ENCODE measurements around the gene LHFPL6.

Gene LHFPL6

GRCh38 chr13:39556866-39557265 is 46.1 kb downstream of the LHFPL6 start:
- no peak for DNase-seq (ENCODE audit: low read depth in 2 of 2)

- DNase-seq (ENCODE audit: low read depth in 2 of 2): no peak
Measured at GRCh38 chr13:39554371-39554770, 48.6 kb downstream of the LHFPL6 start.

- no peak for DNase-seq (ENCODE audit: low read depth in 2 of 2)
Measured at GRCh38 chr13:39552246-39552645, 50.7 kb downstream of the LHFPL6 start.

DNA sequence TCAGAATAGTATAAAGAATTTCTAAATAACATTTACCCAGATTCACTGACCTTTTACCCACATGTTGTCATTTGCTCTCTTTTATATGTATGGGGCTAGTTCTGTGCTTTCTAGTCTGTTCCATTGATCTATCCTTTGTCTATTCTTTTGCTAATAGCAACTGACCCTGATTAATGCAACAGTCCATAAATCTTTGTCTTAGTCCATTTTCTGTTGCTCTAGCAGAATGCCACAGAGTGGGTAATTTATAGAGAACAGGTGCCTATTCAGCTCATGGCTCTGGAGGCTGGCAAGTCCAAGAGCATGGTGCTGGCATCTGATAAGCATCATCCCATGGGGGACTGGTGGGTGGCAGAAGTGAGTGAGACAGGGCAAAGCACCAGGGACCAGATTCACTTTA is 52.1 kb downstream of the LHFPL6 start:
- DNase-seq (ENCODE audit: low read depth in 2 of 2): no peak

GRCh38 chr13:39547108-39547507 is 55.9 kb downstream of the LHFPL6 start:
- no peak for DNase-seq (ENCODE audit: low read depth in 2 of 2)

- no peak for DNase-seq (ENCODE audit: low read depth in 2 of 2)
Measured at GRCh38 chr13:39542361-39542760, 60.6 kb downstream of the LHFPL6 start.

- DNase-seq (ENCODE audit: low read depth in 2 of 2): no peak
Measured at GRCh38 chr13:39540929-39541605, 61.9 kb downstream of the LHFPL6 start.

DNA sequence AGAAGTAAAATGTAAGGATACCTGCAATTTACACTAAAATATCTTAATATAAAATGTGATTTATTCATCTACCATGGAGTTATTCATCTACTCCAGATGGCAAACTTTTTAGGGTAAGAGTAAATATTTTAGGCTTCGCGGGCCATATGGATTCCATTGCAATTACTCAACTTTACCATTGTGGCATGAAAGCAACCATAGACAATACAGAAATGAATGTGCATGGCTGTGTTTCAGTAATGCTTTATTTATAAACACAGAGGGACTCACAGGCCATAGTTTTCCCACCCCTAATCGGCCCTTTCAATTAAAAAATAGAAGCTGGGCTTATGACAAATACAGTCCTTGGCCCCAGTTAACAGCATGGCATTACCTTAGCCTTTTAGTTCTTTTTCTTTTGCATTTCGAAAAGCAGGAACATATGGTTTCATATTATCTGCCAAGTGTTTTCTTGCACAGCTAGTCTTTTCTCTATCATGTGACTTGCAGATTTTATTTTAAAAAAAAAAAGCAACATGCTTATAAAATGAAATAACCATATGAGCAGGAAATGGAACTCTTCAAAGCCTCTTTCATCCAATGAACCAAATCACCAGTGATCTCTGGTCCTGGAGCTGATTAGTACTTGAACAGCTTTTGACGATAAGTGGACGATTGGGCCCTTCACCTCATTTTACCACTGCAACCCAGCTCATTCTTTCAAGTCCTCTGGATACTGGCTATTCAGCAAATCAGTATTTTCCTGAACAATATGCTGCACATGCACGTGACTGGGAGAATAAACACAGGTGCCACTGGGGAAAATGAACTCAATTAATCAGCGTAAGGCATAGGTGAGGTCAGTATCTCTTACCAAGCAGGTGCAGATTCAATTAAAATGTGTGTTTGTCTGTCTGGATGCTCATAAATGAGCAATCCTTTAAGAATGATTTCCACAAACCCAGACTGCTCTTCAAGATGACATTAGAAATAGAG is 63.9 kb downstream of the LHFPL6 start:
- no peak for DNase-seq (ENCODE audit: low read depth in 2 of 2)

DNA sequence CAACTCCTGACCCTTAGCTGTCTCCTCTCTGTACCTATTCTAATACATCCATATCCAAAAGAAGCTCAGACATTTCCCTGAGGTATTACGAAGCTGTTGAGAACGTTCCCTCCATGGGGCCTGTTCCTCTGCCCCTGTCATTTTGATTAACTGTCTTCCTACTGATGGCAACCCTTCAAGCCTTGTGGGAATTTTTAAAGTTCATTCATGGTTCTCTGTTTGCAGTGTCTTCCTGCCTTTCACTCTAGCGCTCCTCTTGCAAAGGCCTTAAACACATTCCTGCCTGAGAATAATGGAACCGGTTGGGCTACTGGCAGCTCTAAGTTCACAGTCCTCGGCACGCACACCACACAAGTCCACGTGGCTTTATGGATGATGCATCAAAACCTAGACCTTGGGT is 66.1 kb downstream of the LHFPL6 start:
- no peak for DNase-seq (ENCODE audit: low read depth in 2 of 2)

DNA sequence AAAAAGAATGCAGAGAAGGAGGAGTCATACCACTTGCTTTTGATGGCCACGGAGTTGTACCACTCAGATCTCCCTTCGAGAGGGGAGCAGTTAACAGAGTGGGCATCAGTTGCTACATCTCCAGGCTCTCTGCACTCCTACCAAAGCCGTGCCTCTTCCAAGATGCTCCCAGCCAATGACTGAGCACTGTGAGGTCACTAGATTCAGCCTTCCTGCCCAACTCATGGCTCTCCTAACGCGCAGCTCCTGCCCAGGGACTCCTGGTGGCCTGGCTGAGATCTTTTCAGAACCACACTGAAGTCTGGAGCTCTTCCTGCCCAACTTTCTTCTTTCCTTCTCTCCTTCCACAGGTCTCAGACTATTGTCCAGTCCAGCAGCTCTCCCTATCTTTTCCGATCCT is 66.7 kb downstream of the LHFPL6 start:
- no peak for DNase-seq (ENCODE audit: low read depth in 2 of 2)

- no peak for DNase-seq (ENCODE audit: low read depth in 2 of 2)
Measured at GRCh38 chr13:39533651-39534150, 69.3 kb downstream of the LHFPL6 start.

DNA sequence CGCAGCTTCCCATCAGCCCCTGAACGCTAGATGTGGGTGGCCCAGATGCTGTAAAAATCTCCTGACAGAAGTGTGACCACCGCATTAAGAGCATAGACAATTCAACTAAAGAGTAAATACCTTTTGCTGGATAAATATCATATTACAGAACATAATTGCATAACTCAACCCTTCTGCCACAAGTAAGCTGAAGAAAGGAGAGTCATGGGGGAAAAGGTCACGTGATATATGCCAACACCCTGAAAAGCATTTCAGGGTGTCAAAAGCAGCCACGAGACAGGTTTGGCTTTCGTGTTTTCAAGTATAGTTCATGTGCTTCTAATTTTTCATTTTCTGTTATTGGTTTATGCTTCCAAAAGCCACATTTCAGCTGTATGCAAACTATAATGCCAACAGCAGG is 71.3 kb downstream of the LHFPL6 start:
- DNase-seq (ENCODE audit: low read depth in 2 of 2): no peak

DNA sequence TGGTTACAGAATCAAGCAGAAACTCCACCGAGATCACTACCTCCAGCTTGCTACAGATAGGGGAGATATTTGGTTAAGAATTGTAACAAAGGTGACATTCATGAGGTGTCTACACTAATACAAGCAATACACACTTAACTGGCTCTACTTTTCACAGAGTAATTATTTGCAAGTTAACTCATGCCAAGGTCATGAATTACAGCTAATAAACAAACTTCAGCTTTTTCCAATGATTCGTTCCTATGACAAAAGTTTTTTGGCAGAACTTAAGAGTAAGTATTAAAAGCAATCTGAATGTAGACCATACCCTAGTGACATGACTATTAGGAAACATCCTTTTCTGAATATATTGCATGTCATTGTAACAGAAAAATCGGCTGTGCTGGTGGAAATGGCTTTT is 72.1 kb downstream of the LHFPL6 start:
- DNase-seq (ENCODE audit: low read depth in 2 of 2): no peak

GRCh38 chr13:39528661-39528980 is 74.4 kb downstream of the LHFPL6 start:
- no peak for DNase-seq (ENCODE audit: low read depth in 2 of 2)

DNA sequence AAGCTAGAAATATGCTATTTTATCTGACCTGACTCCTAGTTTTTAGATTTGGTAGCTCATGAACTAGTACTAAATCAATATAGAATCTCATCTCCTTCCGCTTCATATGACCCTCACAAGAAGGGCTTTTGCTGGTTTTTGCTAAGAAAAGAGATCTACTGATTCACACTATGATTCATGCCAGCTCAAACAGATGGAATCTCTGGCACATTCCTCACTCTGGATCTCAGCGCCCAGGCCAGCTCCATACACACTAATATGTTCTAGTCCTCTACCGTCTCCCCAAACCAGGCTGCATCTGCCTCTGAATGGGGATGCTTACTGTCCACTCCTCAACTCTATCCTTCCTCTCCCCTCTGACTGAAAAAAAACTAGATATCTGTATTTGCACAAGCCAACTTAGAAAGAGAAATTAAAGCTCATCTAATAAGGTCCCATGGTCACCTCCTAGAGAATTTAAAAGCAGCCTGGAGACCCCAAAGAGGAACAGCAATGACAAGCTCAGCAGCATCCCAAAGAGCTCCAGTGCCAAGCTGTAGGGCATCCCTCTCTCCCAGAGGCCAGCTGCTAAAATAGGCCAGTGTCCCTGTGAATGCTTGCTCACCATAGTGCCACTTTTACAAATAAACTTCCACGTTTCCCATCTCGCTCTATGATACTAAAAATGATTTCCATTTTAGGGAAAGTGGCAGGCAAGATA is 74.9 kb downstream of the LHFPL6 start:
- peak; percentile 80 to 81 for DNase-seq (ENCODE audit: low read depth in 2 of 2)

GRCh38 chr13:39527301-39527700 is 75.7 kb downstream of the LHFPL6 start:
- no peak for DNase-seq (ENCODE audit: low read depth in 2 of 2)

DNA sequence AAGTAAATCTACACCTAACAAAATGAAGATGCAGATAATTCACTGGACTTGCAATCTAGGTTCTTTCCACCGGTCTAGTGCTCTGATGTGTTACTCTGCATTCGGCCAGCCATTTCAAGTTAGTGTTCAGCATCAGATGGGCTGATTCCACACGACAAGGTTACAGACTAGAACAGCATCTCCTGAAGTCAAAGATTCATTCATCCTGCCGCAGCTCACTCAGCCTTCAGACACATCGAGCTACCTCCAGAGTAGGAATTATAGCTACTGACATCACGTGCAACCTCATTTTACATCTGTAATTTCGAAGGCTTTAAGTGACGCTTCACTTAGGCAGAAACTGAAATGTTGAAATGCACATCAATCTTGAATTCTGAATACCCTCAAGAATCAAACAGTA is 76.5 kb downstream of the LHFPL6 start:
- DNase-seq (ENCODE audit: low read depth in 2 of 2): no peak

DNA sequence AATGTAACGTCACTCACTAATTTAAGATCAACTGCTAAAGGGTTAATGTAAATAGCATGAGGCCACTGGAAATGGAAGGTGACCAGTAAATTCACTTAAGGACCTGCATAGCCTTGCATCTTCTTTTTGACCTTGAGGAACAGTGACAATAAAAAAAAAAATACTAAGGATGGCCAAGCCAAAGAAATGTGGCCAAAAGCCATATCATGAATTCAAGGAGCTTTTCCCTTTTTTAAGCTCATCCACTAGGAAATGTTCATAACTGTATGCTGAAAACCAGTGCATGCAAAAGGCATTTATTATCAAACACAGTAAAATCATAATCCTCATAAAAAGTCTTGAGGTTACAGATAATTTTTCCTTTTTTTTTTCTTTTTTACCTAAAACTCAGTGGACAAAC is 77.5 kb downstream of the LHFPL6 start:
- no peak for DNase-seq (ENCODE audit: low read depth in 2 of 2)

- no peak for DNase-seq (ENCODE audit: low read depth in 2 of 2)
Measured at GRCh38 chr13:39524795-39525194, 78.2 kb downstream of the LHFPL6 start.

GRCh38 chr13:39522329-39522728 is 80.7 kb downstream of the LHFPL6 start:
- DNase-seq (ENCODE audit: low read depth in 2 of 2): no peak

DNA sequence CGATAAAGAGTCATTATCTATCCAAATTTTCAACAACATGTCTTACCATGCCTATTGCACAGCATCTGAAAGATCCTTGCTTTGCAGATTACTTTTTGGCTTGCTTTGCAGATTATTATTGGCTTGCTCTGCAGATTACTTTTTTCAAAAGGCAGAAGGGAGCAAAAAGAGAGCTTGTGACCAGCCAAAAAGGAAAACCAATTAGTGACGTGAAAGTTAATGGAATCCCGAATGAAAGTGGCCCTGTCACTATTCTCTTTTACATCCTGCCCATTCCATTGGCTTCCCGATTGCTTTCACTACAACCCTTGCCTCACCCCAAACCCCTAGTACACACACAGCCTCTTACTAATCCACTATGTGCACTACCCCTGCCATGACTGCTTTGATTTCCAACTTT is 81.3 kb downstream of the LHFPL6 start:
- no peak for DNase-seq (ENCODE audit: low read depth in 2 of 2)

DNA sequence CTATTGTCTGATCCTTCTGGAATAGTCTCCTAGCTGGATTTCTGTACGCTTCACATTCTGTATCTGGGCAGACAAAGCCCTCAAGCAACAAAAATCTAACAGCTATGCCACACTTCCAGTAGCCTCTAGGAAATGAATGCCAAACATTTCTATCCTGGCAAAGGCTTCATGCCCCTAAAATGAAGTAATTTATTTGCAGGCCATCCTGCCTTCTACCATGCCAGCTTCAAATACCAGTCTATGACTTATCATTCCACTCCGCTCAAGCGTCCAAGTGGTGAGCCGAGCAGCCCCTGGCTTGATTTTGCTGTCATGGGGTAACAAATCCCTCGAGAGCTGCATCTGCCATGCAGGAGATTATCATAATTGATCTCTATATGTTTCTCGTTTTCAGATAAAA is 86.9 kb downstream of the LHFPL6 start:
- DNase-seq (ENCODE audit: low read depth in 2 of 2): no peak

Measured in fibroblast of skin of left biceps (primary cell).